HG03558 (cell line): Measurements from ENCODE around the gene SNX18.
A peak's percentile ranks its signal among the peaks of the same experiment; 100 is the strongest.
"Not testable (repeated sequence)": the region's sequence is repeated elsewhere in the genome, so short reads cannot be mapped to it uniquely, and the experiment has no call there.

Experiments
- ATAC-seq: cut with Tn5 transposase; IDR thresholded peaks from one replicate; pipeline ENCODE4 v1.9.1; 2021; ENCODE audit warnings: moderate number of reproducible peaks; ENCODE audit not compliant: unreplicated experiment; ENCODE audit errors: extremely low read depth

The SNX18 gene, protein sequence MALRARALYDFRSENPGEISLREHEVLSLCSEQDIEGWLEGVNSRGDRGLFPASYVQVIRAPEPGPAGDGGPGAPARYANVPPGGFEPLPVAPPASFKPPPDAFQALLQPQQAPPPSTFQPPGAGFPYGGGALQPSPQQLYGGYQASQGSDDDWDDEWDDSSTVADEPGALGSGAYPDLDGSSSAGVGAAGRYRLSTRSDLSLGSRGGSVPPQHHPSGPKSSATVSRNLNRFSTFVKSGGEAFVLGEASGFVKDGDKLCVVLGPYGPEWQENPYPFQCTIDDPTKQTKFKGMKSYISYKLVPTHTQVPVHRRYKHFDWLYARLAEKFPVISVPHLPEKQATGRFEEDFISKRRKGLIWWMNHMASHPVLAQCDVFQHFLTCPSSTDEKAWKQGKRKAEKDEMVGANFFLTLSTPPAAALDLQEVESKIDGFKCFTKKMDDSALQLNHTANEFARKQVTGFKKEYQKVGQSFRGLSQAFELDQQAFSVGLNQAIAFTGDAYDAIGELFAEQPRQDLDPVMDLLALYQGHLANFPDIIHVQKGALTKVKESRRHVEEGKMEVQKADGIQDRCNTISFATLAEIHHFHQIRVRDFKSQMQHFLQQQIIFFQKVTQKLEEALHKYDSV

DNA sequence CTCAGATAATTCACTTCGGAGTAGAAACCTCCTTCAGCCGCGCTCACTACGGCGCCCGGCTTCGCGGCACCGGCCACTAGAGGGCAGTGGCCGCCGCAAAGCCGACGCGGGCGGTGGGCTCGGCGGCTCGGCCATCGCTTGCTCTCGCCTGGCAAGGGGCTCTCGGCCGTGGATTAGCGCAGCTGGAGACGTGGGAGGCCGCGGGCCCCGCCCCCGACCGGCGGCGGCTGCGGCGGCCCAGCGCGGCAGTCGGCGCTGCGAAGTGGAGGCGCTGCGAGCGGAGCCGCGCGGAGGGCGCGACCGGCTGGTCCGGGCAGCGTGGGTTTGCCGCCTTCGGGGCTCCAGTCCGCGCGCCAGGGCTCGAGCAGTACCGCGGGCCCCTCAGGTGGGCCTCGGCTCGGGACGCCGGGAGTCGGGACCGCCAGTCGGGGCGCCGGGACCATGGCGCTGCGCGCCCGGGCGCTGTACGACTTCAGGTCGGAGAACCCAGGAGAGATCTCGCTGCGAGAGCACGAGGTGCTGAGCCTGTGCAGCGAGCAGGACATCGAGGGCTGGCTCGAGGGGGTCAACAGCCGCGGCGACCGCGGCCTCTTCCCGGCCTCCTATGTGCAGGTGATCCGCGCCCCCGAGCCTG lies at the start of gene SNX18:
Gene SNX18, plus strand, starts transcription at position 248 of the 634 bp plus-strand sequence. Its CDS starts 194 bp downstream, at position 442.
- ATAC-seq: peak; percentile 90

DNA sequence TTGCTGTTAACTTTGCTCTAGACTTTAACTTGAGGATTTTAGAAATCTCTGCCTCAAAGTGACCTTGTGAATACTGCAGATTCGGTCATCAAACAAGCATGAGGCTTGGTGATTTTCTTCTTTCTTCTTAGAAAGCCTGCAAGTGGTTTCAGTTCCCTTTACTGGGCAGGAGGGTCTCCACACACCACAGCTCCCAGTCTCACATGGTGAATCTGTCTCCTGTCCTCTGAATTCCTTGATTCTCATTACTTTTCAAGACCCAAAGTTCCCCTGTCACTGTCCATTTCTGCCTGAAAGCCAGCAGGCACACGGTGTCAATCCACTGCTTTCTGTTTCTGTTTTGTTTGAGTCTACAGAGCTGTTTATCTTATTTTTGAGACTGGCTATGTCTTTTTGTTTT lies 47.9 kb upstream of the SNX18 start:
- ATAC-seq: peak; percentile 60

DNA sequence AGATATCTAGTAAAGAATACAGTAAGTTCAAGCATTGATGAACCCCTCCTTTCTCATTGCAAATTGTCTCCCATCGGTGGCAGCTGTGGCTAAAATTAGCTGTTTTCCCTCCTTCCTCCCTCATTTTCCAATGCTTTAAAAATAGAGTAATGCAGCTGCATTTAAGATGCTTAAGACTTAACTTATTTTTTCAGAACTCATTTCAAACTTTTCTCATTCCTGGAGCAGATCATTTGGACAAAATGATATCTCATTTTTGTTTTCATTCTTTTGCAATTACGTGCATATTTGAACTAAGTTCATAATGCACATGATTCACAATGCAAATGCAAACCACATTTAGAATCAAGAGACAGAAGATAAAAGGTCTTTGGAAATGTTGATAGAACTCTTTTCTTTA lies 47.4 kb upstream of the SNX18 start:
- no peak for ATAC-seq

DNA sequence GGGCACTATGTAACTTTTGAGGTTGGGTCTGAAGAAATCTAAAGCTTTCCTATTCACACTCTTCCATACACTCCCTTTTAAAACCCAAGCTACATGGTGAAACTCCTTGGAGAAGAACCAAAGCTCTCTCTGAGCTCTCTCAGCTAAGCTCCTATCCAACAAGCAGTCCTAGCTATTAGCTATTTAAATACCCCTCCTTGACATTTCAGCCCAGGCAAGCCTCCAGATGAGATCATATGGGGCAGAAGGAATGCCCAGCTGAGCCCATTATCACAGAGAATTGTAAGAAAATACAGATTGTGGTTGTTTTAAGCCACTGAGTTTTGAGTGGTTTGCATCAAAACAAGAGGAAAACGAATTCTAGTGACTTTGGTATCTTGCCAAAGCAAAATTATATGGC lies 46.9 kb upstream of the SNX18 start:
- no peak for ATAC-seq

DNA sequence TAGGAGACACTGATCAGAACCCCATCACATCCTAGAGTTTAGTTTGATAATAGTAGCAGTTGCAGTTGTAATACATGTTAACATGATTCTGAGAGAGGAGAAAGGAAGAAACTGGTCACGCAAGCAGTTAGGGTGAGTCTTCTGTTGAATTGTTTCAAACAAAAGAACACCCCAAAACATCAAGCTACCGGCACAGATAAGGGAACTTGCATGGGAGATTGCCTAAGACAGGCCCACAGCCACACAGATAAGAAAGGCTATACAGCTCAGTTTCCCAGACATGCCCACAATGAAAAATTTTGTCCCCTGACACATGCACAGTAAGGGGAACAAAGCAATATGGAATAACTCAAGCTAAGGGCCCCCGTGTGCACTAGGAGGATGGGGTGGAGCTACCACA lies 46.2 kb upstream of the SNX18 start:
- no peak for ATAC-seq

DNA sequence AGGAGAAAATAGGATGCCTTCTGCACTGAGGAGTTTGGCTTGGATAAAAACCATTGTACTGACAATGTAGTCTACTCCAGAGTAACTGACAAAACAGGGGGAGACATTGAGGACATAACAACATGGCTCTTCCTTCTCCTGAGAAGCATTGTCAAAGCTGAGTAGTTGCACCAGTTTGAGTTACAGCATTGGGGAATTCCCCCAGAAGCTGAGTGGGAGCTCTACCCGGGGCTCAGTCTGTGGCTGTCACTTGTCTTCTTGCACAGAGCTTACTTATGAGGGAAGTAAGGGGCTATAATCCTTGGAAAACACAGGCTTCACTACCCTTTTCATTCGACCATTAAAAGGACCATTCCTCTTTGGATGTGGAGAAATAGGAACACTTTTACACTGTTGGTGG lies 40.9 kb upstream of the SNX18 start:
- no peak for ATAC-seq

DNA sequence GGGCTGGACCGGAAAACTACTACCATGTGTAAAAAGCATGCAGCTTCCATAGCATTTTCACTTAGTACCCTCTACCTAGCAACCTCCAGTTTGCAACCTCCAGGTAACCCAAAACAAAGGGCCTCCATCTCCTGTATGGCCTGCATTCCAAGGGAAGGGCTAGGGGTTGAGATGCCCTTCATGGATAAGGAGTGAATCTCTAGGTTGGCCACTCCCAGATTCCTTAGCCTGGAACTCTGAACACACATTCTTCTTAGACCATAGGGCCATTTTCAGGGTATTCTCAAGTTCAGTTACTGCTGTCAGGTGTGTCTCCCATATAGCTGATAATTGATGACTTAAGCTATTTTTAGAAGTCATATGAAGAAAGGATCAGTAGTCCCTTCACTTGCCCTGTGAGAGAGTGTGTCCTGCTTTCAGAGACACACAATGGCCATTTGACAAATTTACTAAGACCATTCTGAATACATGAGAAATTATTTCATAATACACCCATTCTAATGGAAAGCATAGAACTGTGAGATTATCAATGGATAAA lies 39.5 kb upstream of the SNX18 start:
- ATAC-seq: no peak

DNA sequence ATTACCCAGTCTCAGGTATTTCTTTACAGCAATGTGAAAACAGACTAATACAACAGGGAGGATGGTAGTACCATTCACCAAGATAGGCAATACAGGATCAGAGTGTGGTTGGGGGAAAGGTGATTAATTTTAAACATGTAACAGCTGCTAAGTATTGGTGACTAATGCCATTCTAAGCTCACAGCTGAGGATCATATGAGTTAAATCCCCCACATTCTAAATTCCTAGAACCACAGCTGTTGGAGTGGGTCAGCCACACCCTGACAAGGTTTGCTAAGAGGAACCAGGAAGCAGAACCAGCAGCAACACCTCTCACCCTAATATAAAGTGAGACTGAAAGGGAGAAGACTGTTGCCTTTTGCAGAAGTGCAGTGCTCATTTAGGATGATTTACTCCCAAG lies 37.3 kb upstream of the SNX18 start:
- ATAC-seq: no peak

DNA sequence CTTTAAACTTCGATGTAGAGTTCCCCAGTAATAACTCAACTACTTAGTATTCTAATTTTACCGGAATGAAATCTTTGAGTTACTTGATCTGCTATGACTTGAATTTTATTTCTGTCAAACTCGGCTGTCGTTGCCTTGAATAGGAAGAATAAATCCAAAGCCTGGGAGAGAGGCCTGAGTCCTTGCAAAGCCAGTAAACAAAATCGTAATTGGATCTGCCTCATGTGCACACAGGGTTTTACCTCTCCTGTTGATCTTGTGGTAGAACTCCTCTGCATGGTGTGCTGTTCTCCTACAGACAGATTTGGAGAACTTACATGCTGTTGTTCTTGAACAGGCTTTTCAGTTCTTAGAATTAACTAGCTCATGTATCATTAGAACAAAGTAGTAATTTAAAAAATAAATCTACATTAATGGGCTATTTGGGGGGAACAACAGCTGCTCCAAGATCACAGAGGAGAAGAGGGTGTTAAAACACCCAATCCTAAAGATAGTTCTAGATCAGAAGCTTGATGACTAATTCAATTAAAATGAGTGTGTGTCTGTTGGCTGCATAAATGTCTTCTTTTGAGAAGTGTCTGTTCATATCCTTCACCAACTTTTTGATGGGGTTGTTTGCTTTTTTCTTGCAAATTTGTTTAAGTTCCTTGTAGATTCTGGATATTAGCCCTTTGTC lies 33.2 kb upstream of the SNX18 start:
- ATAC-seq: no peak

DNA sequence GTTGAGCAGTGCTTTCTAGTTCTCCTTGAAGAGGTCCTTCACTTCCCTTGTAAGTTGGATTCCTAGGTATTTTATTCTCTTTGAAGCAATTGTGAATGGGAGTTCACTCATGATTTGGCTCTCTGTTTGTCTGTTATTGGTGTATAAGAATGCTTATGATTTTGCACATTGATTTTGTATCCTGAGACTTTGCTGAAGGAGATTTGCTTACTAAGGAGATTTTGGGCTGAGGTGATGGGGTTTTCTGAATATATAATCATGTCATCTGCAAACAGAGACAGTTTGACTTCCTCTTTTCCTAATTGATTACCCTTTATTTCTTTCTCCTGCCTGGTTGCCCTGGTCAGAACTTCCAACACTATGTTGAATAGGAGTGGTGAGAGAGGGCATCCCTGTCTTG lies 31.9 kb upstream of the SNX18 start:
- ATAC-seq: not testable (repeated sequence)

DNA sequence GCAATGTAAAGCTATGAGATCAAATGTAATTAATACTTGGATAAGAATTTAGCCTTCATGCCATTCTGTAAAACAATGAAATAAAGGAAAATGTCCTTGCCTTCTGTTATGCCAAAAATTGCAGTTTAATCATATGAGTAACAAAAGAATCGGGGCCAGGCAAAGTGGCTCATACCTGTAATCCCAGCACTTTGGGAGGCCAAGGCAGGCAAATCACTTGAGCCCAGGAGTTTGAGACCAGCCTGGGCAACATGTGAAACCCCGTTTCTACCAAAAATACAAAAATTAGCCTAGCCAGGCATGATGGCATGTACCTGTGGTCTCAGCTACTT lies 27.9 kb upstream of the SNX18 start:
- not testable (repeated sequence) for ATAC-seq

DNA sequence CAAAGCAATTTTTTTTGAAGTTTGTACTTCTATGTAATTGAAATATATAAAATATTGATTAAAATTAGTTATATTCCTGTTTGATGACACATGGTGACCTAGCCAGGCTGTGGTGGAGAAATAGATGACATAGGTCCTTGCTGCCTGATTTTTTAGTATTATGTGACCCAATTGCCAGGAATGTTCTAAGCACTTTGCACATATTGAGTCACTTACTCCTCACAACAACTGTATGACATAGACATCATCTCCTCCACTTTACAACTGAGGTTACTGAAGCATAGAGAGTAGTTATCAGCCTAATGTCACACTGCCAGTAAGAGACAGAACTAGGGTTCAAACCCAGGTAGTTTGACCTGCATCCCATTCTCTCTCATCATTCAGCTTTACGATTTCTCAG lies 26.2 kb upstream of the SNX18 start:
- ATAC-seq: no peak

DNA sequence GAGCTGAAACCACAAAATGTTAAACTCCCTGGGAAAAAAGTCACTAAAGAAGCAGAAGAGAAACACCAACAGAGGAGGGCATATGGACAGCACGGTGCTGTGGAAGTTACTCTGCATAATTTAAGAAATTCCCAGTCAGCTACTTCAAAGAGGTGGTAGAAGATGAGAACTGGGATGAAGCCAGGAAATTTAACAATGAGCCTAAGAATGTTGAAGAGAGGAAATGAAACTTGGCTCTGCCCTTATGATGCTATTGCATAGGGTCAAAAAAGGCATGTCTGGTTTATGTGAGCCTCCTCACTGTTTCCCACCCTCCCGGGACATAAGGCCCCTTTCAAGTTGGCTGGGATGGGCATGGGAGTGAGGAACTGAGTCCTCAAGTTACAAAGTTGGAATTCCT lies 25.4 kb upstream of the SNX18 start:
- ATAC-seq: no peak

DNA sequence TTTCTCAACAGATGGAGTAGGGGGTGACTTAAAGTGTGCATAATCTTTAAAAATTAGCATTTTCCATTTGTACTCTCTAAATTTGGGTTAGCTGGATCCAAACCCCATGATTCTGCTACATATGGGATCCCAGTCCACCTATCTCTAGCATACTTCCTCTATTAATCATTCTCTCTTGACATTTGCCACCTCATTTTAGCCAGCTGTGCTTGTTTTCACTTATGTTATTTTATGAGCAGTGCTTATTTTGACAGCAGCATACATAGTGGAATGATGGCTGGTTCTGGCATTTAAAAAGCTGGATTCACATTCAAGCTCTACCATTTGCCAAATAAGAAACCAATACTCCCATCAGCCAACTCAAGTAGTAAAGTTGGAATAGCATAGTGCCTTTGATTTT lies 22.5 kb upstream of the SNX18 start:
- ATAC-seq: no peak

DNA sequence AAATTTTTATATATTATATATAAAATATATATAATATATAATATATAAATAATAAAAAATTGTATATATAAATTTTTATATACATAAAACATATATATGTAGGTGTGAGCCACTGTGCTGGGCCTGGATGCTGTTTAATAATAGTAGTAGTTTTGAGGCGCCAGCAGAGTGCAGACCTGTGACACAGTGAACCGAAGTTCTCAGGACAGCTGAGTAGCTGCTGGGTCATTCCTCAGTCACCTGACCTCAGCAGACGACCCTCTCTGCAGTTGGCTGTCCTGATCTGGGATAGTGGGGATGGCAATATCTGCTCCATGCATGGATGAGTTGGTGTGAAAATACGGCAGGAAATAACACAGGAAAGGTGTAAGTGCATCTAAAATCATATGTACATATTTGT lies 3.3 kb upstream of the SNX18 start:
- no peak for ATAC-seq

DNA sequence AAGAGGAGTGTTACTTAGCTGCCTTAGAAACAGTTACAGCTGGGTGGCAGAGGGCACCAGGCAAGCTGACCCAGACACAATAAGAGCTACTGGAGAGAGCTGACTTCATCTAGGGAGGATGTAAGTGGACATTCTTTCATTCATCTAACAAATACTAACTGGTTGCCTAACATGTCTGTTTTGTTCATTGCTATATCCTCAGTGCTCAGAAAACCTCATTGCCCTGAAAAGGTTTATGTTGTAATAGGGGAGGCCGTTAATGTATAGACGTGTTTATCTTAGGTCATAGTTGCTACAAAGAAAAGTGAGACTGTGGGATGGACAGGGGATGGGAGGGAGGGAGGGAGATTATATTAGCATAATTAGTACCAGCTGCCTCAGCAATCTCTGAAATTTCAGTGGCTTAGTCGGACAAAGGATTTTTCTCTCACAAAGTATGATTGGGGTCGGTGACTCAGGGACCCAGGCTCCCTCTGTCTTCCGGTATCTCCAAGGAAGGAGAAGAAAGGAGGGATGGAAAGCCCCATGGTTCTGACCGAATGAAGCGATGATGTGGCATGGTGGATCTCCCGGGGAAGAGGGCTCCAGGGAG lies 2.6 kb upstream of the SNX18 start:
- ATAC-seq: no peak

DNA sequence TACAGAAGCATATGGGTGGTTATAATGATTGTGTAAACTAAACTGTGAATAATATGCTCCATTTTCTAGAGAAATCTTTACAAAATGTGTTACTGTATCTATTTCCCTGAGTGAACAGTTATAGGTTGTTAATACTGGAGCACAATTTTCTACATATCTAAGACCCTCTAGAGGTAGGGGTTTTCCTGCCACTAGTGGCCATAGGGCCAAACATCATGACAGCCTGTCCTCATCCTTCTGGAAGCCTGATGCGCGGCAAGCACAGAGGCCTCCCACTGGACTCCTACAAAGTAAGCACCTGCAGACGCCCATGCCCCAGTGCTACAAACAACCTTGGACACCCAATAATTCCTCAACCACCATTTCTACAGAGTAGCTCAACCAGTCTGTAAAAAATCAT lies 1.9 kb upstream of the SNX18 start:
- no peak for ATAC-seq

DNA sequence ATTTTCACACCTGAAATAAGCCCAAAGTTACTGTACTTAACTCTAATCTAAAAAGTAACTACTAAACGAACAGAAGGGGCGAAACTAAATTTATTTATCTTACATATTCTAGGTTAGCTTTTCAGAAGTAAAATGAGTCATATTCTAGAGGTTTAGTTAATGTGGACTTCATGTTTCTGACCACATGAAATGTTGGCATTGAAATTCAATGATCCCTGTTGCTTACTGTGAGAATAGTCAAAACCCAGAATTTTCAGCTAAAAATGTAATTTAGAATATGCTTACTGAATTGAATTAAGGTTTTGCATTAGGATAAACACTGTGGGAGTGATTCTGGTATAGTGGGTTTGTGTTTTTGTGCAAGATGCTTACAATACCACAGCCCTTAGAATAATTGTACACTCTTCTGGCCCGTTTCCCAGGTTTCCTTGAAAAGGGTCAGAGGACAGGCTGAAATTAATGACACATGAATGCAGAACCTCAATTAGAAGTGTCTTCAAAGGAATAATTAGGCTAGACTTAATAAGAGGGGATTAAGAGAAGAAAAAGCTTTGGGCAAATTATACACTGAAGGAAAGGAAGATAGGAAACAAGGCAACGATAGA lies 1.4 kb upstream of the SNX18 start:
- ATAC-seq: no peak

DNA sequence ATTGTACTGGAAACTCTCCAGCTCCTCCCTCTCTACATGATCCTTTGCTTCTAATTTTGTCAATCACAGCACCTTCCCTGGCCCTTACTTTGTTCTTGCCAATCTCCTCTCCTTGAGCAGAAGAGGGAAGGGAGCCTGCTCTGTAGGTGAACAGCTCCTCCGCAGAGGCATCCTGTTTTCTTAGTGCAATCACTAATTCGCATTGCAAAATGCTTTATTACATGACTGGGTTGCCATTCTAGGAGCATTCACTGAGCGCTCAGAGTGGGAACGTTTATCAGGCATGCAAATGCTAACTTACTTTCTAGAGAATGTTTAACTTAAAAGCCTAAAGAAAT lies 416 bp upstream of the SNX18 start:
- no peak for ATAC-seq

DNA sequence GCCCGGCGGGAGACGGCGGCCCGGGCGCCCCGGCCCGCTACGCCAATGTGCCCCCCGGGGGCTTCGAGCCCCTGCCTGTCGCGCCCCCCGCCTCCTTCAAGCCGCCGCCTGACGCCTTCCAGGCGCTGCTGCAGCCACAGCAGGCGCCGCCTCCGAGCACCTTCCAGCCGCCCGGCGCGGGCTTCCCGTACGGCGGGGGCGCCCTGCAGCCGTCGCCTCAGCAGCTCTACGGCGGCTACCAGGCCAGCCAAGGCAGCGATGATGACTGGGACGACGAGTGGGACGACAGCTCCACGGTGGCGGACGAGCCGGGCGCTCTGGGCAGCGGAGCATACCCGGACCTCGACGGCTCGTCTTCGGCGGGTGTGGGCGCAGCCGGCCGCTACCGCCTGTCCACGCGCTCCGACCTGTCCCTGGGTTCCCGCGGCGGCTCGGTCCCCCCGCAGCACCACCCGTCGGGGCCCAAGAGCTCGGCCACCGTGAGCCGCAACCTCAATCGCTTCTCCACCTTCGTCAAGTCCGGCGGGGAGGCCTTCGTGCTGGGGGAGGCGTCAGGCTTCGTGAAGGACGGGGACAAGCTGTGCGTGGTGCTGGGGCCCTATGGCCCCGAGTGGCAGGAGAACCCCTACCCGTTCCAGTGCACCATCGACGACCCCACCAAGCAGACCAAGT lies 723 bp downstream of the SNX18 start:
- no peak for ATAC-seq
